Daoy (cell line): Measurements from ENCODE around the gene KDM4C. TPM values are rescaled to one million over a fixed set of nuclear protein-coding genes. Genes with fewer than 3 reads are reported as not detected.

Experiments used
- DNase-seq: peaks from one replicate; pipeline ENCODE4 v3.0.0-alpha.2; 2015; ENCODE audit warnings: low read depth
- total RNA-seq: library from RNA; depleted of rRNA; stranded (reverse); fragments of >200 nt; shearing (Covaris generic); gene quantifications from 2 replicates; pipeline ENCODE4 v1.2.3, GENCODE V29; 2014; rRNA removed

Gene KDM4C
- total RNA-seq, 1 experiment from 2014 or later, result 12.7 TPM

- no peak for DNase-seq
Observed at GRCh38 chr9:7210854-7211637, 453.3 kb downstream of the KDM4C start.

GRCh38 chr9:7211657-7212056 is 453.9 kb downstream of the KDM4C start:
- DNase-seq, result no peak

GRCh38 chr9:7212101-7212500 is 454.3 kb downstream of the KDM4C start:
- DNase-seq, result no peak

GRCh38 chr9:7216004-7216841 is 458.4 kb downstream of the KDM4C start:
- peak; percentile 6 for DNase-seq

GRCh38 chr9:7223981-7224380 is 466.2 kb downstream of the KDM4C start:
- DNase-seq, result no peak

Other genes starting within 250 kb of the KDM4C start
- gene GLDC, start 112.2 kb upstream of the KDM4C start, total RNA-seq, result 4.6 and 16.3 TPM in 2 replicates